Small intestine (tissue), 7 donors: ENCODE data around the gene BST1. TPM values are rescaled to one million over a fixed set of nuclear protein-coding genes. Genes with fewer than 3 reads are reported as not detected.

ENCODE experiments used
- DNase-seq, 2 donors: peaks; one replicate each; pipeline versions ENCODE4 v3.0.0 to v3.0.0-alpha.2; 2013
- FAIRE-seq: peaks from 2 replicates; lab custom pipeline; 2012; peaks lifted over from hg19 to GRCh38; lab: Jason Lieb, UNC
- H3K27ac ChIP-seq, 3 donors: one replicate each; pipeline ENCODE4 v1.5.1; 2013; ENCODE audit warnings: low read length in 2 of 3, mild to moderate bottlenecking in 2 of 3, control low read depth in 1 of 3, inconsistent platforms in 1 of 3, low read depth in 1 of 3, moderate library complexity in 1 of 3
- H3K27me3 ChIP-seq, 3 donors: one replicate each; pipeline ENCODE4 v1.6.1; 2013; ENCODE audit warnings: low read length in 3 of 3, inconsistent platforms in 1 of 3; ENCODE audit not compliant: control insufficient read depth in 3 of 3, insufficient read depth in 3 of 3
- H3K36me3 ChIP-seq, 3 donors: one replicate each; pipeline ENCODE4 v1.6.1; 2013; ENCODE audit warnings: low read length in 3 of 3, inconsistent platforms in 1 of 3, low read depth in 1 of 3, mild to moderate bottlenecking in 1 of 3, moderate library complexity in 1 of 3; ENCODE audit not compliant: control insufficient read depth in 3 of 3, insufficient read depth in 2 of 3
- H3K4me1 ChIP-seq, 3 donors: one replicate each; pipeline ENCODE4 v1.6.1; 2013; ENCODE audit warnings: low read length in 2 of 3, inconsistent platforms in 1 of 3, low read depth in 1 of 3, mild to moderate bottlenecking in 1 of 3, moderate library complexity in 1 of 3; ENCODE audit not compliant: control insufficient read depth in 3 of 3, insufficient read depth in 2 of 3
- H3K4me3 ChIP-seq, 3 donors: one replicate each; pipeline ENCODE4 v1.5.1; 2013; ENCODE audit warnings: low read length in 3 of 3, control low read depth in 1 of 3, inconsistent platforms in 1 of 3, low read depth in 1 of 3, mild to moderate bottlenecking in 1 of 3, moderate library complexity in 1 of 3
- H3K9me3 ChIP-seq, 2 donors: one replicate each; pipeline ENCODE4 v1.6.1; 2013; ENCODE audit warnings: low read depth in 1 of 2, low read length in 1 of 2; ENCODE audit not compliant: control insufficient read depth in 2 of 2, insufficient read depth in 1 of 2
- WGBS, 3 donors: extraction: QIAGEN DNeasy Blood & Tissue Kit; methylation state at CpG; one replicate each; pipeline ENCODE4 v1.1.7; 2013; 5-methylcytosine and 5-hydroxymethylcytosine counted together
- polyA plus RNA-seq, 4 donors: library from polyadenylated mRNA; stranded (reverse) in 3 of 4; unstranded in 1 of 4; fragments of 200-250 nt in 3 of 4; fragments of 120-200 nt in 1 of 4; gene quantifications; one replicate each; pipeline versions ENCODE4 v1.2.1 to v1.2.3, GENCODE V29; 2013
- donor health status: healthy with polysubstance abuse.
- donor health status: control.
- donor health status: control.
- donor health status: Bipolar disorder and iron deficiency.
- donor health status: healthy.

Gene BST1
- polyA plus RNA-seq, 4 donors: 13.4 to 83.8 (median 56.6) TPM

DNA sequence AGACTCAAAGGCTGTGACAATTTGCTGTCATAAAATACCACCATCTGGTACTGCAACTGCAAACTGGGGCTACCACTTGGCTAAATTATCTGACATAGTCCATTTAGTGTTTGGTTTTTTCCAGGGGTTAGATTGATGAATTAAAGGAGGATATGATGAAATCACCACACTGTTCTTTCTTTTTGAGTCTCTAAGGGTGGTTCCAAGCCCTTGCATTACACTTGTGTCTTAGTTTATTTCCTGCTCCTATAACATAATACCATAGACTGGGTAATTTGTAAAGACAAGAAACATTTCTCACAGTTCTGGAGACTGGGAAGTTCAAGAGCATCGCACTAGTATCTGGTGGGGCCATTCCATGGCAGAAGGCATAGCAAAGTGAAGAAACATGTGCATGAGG, 43.2 kb downstream of the BST1 start:
- H3K4me1 ChIP-seq: no peaks in the 10 kb centered on the region
- H3K27ac ChIP-seq: no peak overlapping the region
- H3K27me3 ChIP-seq: no peaks in the 10 kb centered on the region
- DNase-seq (no peak), FAIRE-seq (no peak)
- H3K4me3 ChIP-seq: no peak overlapping the region
- H3K36me3 ChIP-seq: no peaks in the 10 kb centered on the region
- WGBS, 3 donors: 93 to 98% (median 93%) methylated on average over 1 of the region's 1 CpG
- peaks cover 0 to 13% of the 10 kb centered on the region in 2 donors for H3K9me3 ChIP-seq

DNA sequence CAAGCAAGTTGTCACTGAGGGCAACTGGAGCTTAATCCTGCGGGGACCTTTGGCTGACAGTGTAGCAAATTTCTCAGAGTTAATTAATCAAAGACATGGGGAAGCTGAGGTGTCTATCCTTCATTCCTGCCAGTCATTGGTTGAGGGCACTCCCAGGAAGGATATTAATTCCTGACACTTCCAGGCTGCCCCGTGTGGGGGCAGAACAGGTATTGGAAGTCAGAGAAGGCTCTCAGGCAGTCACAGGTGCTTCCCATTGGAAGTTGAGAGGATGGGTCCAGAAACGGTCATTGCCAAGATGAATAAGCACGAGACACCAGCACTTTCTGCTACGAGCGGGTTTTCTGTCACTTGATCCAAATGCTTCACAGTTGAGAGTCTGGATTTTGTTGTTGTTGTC, 46.1 kb downstream of the BST1 start:
- peaks cover 0 to 2% (median 2%) of the 10 kb centered on the region in 3 donors for H3K36me3 ChIP-seq
- no peaks in the 10 kb centered on the region for H3K4me1 ChIP-seq
- DNase-seq (no peak), FAIRE-seq (no peak)
- no peak overlapping the region for H3K27ac ChIP-seq
- WGBS, 3 donors: 72 to 82% (median 77%) methylated on average over 6 of the region's 6 CpGs
- peaks cover 0 to 3% of the 10 kb centered on the region in 2 donors for H3K9me3 ChIP-seq
- H3K27me3 ChIP-seq: no peaks in the 10 kb centered on the region
- H3K4me3 ChIP-seq: no peak overlapping the region

- FAIRE-seq (no peak), DNase-seq (no peak)
- Histone ChIP-seq H3K9me3 (peaks cover 0 to 3% of the 10 kb centered on the region in 2 donors), H3K4me3 (no peak overlapping the region), H3K27me3 (no peaks in the 10 kb centered on the region), H3K27ac (no peak overlapping the region), H3K36me3 (peaks cover 0 to 2% (median 2%) of the 10 kb centered on the region in 3 donors), H3K4me1 (no peaks in the 10 kb centered on the region)
- 93 to 98% (median 97%) methylated on average over 2 of the region's 2 CpGs for WGBS, 3 donors
Observed at GRCh38 chr4:15751153-15751552, 48.3 kb downstream of the BST1 start.

DNA sequence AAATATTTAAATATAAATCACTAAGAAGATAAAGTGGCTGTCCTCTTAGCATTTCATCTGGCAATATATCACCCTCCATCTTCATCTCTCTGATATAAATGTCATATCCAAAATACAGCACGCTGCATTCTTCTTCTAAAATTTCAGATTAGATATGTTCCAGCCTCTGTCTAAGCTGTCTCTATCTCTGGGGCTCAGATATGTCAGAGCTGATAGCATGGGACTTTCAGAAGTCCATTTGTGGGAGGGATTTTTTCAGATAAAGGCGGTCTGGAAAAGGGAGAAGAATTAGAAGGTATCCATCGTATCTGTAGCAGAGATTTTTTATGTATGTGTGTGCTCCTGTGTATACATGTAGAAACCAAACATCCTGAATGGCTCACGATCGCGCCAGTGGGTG, 50.2 kb downstream of the BST1 start:
- DNase-seq (no peak), FAIRE-seq (no peak)
- no peaks in the 10 kb centered on the region for H3K4me1 ChIP-seq
- H3K4me3 ChIP-seq: no peak overlapping the region
- H3K9me3 ChIP-seq: no peaks in the 10 kb centered on the region
- H3K36me3 ChIP-seq: peaks cover 0 to 2% (median 2%) of the 10 kb centered on the region in 3 donors
- WGBS, 3 donors: 85 to 95% (median 93%) methylated on average over 6 of the region's 6 CpGs
- H3K27me3 ChIP-seq: no peaks in the 10 kb centered on the region
- H3K27ac ChIP-seq: no peak overlapping the region

DNA sequence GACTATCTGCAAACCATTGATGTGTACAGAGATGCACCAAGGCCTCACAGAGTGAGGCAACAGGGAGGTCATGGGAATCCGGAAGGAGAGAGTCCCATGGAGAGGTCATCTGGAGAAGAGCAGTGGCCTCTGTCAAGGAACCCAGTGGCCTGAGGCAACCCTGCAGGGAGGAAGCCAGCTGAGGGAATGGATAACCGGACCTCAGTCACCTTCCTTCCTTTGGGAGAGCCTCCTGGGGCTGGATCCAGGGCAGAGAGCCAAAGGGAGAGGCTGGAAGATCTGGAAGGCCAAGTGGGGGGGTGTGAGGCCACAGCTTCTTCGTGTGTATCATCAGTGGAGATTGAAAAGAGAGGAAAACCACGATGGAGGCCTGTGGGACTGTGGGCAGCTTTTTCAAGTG, 50.9 kb downstream of the BST1 start:
- H3K27me3 ChIP-seq: no peaks in the 10 kb centered on the region
- peak overlapping the region in 1 of 3 donors; percentile 29 for H3K27ac ChIP-seq
- H3K4me1 ChIP-seq: no peaks in the 10 kb centered on the region
- DNase-seq: no peak
- H3K36me3 ChIP-seq: peaks cover 0 to 2% (median 2%) of the 10 kb centered on the region in 3 donors
- no peak for FAIRE-seq
- WGBS, 3 donors: 45 to 56% (median 55%) methylated on average over 4 of the region's 4 CpGs
- no peaks in the 10 kb centered on the region for H3K9me3 ChIP-seq
- no peak overlapping the region for H3K4me3 ChIP-seq

GRCh38 chr4:15754323-15754722, 51.5 kb downstream of the BST1 start:
- Histone ChIP-seq H3K27me3 (no peaks in the 10 kb centered on the region), H3K27ac (peak overlapping the region in 1 of 3 donors; percentile 29), H3K4me1 (no peaks in the 10 kb centered on the region), H3K36me3 (peaks cover 0 to 2% (median 2%) of the 10 kb centered on the region in 3 donors), H3K9me3 (no peaks in the 10 kb centered on the region), H3K4me3 (no peak overlapping the region)
- FAIRE-seq (no peak), DNase-seq (peak in 1 of 2 donors; percentile 30)
- WGBS, 3 donors: 60 to 74% (median 66%) methylated on average over 4 of the region's 4 CpGs

- WGBS, 3 donors: 66 to 90% (median 74%) methylated on average over 4 of the region's 4 CpGs
- peak overlapping the region in 1 of 3 donors; percentile 74 for H3K27ac ChIP-seq
Observed at GRCh38 chr4:15755321-15756155, 52.7 kb downstream of the BST1 start.

GRCh38 chr4:15756361-15756861, 53.5 kb downstream of the BST1 start:
- WGBS, 3 donors: 50 to 66% (median 64%) methylated on average over 6 of the region's 6 CpGs
- DNase-seq (peak in 1 of 2 donors; percentile 63), FAIRE-seq (no peak)
- peaks cover 0 to 2% (median 2%) of the 10 kb centered on the region in 3 donors for H3K36me3 ChIP-seq
- no peaks in the 10 kb centered on the region for H3K4me1 ChIP-seq
- H3K27ac ChIP-seq: peak overlapping the region in 1 of 3 donors; percentile 74
- H3K27me3 ChIP-seq: no peaks in the 10 kb centered on the region
- H3K9me3 ChIP-seq: no peaks in the 10 kb centered on the region
- H3K4me3 ChIP-seq: no peak overlapping the region

More at GRCh38 chr4:15755321-15756155, 52.7 kb downstream of the BST1 start:
- FAIRE-seq (no peak), DNase-seq (no peak)
- Histone ChIP-seq H3K4me3 (no peak overlapping the region), H3K4me1 (no peaks in the 10 kb centered on the region), H3K9me3 (no peaks in the 10 kb centered on the region), H3K36me3 (peaks cover 0 to 2% (median 2%) of the 10 kb centered on the region in 3 donors), H3K27me3 (no peaks in the 10 kb centered on the region)
